Measurements from ENCODE around the gene S1PR5.
"Not testable (repeated sequence)": the region's sequence is repeated elsewhere in the genome, so short reads cannot be mapped to it uniquely, and the experiment has no call there.

Gene S1PR5

DNA sequence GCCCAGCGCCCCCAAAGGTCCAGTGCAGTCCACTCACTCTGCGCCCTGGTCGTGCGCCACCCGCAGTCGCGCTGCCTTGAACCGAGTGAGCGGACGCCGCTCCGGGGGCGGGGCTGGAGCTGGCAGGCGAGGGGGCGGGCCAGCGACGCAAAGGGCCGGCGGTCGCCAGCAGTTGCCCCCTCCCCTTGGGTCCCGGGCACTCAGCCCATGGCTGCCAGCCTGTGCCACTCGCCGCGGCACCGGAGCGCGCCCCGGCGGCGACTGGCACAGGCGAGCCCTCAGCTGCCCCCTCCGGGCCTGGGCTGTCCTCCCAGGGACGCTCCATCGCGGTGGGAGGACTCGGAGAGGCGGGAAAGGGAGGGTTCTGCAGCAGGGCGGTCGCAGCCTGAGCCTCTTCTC, at the start of gene S1PR5:
S1PR5 (minus strand) TSS at position 87 of the 399 bp plus-strand sequence. CDS start 2,436 bp downstream, outside the sequence.
- DNase-seq (ENCODE audit: low read depth in 2 of 2), result no peak

GRCh38 chr19:10566658-10567410, 49.6 kb upstream of the S1PR5 start:
- peak; percentile 42 to 43 for DNase-seq (ENCODE audit: low read depth in 2 of 2)

DNA sequence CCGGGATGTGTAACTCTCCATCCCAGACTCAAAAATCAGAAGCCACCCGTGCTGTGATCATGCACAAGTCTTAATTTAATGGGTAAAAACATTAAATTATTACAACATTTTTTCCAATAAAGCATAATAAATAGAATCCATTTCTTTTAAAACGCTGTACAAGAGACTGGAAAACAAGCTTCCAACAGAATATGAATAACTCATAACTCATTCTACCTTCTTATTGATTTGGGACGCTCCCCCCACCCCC, 49.1 kb upstream of the S1PR5 start:
- no peak for DNase-seq (ENCODE audit: low read depth in 2 of 2)

DNA sequence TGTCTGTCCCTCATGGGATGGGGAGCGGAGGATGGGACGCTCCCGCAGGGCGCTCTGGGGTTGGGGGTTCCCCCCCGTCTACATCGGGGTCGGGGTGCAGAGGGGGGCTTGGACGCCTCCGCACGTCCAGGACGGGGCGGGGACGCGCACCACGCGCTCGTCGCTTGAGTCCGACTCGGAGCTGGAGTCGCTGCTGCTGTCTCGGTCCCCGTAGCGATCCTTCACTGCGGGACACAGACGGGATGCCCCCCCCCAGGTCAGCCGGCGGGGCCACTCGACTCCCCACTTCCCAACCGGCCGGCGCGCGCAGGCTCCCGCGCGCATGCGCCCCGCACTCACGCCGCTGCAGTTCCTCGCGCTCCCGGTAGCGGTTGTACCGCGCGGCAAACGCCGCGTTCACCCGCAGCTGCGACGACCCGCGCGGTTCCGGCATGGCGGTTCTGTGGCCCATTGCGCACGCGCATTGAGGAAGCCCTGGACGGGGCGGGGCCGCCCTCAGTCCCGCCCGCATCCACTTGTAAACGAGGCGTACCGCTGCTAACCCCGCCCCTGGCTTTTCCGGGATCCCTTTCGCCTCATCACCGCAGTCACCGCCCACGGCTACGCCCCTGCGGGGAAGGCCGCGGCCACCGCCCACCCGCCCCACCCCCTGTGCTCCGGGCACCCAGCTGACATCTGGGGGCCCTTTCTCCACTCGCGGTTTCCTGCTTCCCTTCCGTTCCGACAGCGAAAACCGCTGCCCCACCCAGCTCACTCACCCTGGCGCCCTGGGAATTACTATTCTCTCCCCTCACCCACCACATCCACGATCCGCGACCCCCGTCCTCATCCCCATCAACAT, 48.5 kb upstream of the S1PR5 start, which contains the start of gene KRI1:
KRI1 (minus strand) TSS at position 444 of the 841 bp plus-strand sequence; CDS start at position 433, 11 bp downstream.
- DNase-seq (ENCODE audit: low read depth in 2 of 2), result peak; percentile 97 to 99

GRCh38 chr19:10565028-10565566, 47.9 kb upstream of the S1PR5 start:
- DNase-seq (ENCODE audit: low read depth in 2 of 2), result peak; percentile 37 to 45

GRCh38 chr19:10562609-10563008, 45.4 kb upstream of the S1PR5 start:
- DNase-seq (ENCODE audit: low read depth in 2 of 2), result no peak

DNA sequence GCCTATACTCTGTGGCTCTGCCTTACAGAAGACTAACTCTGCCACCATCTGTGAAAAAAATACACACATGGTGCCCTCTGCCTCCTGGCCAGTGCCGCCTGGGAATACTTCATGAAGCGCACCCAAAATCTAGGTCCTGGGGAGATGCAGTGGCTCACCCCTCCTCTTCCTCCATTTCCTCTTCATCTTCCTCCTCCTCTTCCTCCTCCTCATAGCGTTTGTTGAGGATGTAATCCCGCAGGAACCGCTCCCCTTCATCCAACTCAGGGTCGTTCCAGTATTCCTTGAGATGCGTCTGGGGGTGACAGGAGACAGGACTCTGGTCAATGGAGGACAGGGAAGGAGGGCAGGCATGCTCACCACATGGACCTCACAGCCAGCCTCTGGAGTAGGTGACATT, 42.9 kb upstream of the S1PR5 start:
- DNase-seq (ENCODE audit: low read depth in 2 of 2), result no peak

- no peak for DNase-seq (ENCODE audit: low read depth in 2 of 2)
These were observed 40.5 kb upstream of the S1PR5 start for GRCh38 chr19:10557603-10558197.

GRCh38 chr19:10555610-10555973, 38.3 kb upstream of the S1PR5 start:
- DNase-seq (ENCODE audit: low read depth in 2 of 2), result no peak

DNA sequence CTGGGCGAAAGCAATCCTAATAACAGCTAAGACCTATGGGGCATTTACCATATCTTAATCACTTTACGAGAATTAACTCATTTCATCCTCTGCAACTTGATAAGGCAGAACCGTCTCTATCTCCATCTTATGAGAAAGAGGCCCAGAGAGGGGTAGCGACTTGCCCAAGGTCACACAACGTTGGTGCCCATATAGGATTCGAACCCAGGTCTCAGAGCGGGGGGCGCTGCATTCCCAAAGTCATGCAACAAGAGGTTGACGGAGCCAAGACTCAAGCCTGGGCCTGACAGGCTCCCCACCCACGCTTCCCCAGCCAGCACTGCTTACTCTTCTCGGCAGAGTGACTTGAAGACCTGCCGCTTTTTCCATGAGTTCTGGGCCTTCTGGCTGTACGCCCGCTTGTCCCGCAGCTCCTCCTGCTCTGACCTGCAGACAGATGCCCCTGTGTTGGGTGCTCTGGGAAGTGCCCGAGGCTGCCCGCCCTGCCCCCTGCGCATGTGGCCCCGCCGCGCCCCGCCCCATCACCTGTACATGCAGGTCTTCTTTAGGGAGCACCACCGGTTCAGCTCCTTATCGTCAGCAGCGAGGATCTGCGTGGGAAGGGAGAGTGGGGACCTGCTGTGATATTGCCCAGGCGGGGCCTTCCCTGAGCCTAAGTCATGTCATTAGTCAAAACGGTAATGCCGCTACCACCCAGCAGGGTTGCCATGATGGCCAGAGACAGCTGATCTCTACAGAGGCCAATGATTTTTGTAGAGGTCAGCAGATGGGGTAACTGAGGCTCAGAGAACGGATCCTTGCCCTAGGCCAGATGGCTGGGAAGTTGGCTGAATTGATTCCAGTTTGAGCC, 37.7 kb upstream of the S1PR5 start:
- DNase-seq (ENCODE audit: low read depth in 2 of 2), result no peak

GRCh38 chr19:10553943-10554381, 36.7 kb upstream of the S1PR5 start:
- DNase-seq (ENCODE audit: low read depth in 2 of 2), result no peak

- DNase-seq (ENCODE audit: low read depth in 2 of 2), result no peak
These were observed 35.9 kb upstream of the S1PR5 start for GRCh38 chr19:10553087-10553667.

- no peak for DNase-seq (ENCODE audit: low read depth in 2 of 2)
These were observed 35.3 kb upstream of the S1PR5 start for GRCh38 chr19:10552510-10553053.

- peak in 1 of 2 donors; percentile 46 for DNase-seq (ENCODE audit: low read depth in 2 of 2)
These were observed 34.6 kb upstream of the S1PR5 start for GRCh38 chr19:10551698-10552301.

GRCh38 chr19:10551006-10551405, 33.8 kb upstream of the S1PR5 start:
- DNase-seq (ENCODE audit: low read depth in 2 of 2), result not testable (repeated sequence)

GRCh38 chr19:10550336-10550735, 33.1 kb upstream of the S1PR5 start:
- DNase-seq (ENCODE audit: low read depth in 2 of 2), result no peak

DNA sequence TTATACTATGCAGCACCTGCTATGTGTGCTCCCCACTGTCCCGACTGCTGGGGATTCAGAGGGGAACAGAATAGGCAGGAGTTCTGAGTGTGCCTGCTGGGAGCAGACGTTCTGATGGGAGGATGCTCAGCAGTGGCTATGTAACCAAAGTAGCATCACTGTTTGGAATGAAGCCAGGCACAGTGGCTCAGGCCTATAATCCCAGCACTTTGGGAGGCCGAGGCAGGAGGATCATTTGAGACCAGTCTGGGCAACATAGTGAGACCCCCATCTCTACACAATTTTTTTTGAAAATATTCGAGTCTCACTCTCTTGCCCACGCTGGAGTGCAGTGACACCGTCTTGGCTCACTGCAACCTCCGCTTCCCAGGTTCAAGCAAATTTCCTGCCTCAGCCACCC, 32.5 kb upstream of the S1PR5 start:
- DNase-seq (ENCODE audit: low read depth in 2 of 2), result no peak

DNA sequence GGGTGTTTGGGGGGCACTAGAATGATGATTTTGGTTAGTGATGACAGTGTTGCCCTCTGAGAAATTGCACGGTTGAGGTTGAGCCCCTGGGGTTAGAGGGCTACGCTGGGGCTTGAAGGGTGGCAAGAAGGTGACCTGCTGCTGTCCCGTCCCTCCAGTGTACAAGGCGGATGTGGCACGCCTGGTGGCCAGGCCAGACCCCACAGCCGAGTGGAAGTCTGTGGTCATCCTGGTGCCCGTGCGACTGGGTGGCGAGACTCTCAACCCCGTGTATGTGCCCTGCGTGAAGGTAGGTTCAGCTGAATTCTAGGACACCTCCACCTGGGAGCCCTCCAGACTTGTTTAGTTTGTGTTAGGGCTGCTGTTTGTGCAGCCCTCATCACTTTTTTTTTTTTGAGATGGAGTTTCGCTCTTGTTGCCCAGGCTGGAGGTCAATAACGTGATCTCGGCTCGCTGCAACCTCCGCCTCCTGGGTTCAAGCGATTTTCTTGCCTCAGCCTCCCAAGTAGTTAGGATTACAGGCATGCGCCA, 31.6 kb upstream of the S1PR5 start:
- DNase-seq (ENCODE audit: low read depth in 2 of 2), result no peak

DNA sequence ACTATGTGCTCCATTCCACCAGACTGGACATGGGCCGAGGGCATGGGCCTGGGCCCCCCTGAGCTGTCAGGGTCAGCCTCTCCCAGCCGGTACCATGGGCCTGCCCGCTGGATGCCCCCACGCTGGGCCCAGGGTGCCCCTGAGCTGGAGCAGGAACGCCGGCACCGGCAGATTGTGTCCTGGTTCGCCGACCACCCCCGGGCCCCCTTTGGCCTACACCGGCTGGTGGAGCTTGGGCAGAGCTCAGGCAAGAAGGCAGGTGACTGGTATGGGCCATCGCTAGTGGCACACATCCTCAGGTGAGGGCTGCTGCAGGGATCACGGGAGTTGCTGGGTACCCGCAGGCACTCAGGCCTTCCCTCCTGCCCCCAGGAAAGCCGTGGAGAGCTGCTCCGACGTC, 29.6 kb upstream of the S1PR5 start:
- no peak for DNase-seq (ENCODE audit: low read depth in 2 of 2)

DNA sequence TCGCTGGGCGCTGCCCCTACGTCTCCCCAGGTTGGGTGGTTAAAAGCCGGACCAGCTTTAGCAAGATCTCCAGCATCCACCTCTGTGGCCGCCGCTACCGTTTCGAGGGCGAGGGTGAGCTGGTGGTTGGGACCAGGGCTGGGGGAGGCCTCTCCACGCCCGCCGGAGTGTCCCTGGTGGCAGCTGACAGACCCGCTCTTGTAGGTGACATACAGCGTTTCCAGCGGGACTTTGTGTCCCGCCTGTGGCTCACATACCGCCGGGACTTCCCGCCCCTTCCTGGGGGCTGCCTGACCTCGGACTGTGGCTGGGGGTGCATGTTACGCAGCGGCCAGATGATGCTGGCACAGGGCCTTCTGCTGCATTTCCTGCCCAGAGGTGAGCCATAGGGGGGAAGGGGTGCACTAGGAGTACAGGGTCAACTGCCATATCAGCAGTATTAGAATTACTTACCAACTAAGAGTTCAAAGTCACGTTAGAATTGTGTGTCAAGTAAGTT, 27.6 kb upstream of the S1PR5 start:
- DNase-seq (ENCODE audit: low read depth in 2 of 2), result no peak
